Fibroblast of villous mesenchyme (primary cell): ENCODE results near the gene HDAC3. TPM values are rescaled to one million over a fixed set of nuclear protein-coding genes. Genes with fewer than 3 reads are reported as not detected.

Experiments used
- DNase-seq: peaks from one replicate; pipeline ENCODE4 v3.0.0-alpha.2; 2010; ENCODE audit warnings: low read depth
- H3K4me3 ChIP-seq: 2 replicates; pipeline ENCODE4 v1.5.1; 2011; ENCODE audit warnings: low read depth, mild to moderate bottlenecking, low read length
- small RNA-seq: library from RNA; depleted of rRNA; stranded (forward); fragments of <200 nt; gene quantifications from one replicate; pipeline ENCODE3, GENCODE V24; 2012
- total RNA-seq: library from RNA; depleted of rRNA; stranded (reverse); fragments of >200 nt; gene quantifications from 2 replicates; pipeline ENCODE4 v1.2.3, GENCODE V29; 2012
- TF ChIP-seq, protein P1 (sequence below): IDR thresholded peaks from 2 replicates; pipeline ENCODE4 v1.5.1; 2012; ENCODE audit warnings: low read depth, mild to moderate bottlenecking, low read length; ENCODE audit not compliant: insufficient read depth

HDAC3 gene
- total RNA-seq, 1 donor: 53.5 TPM

DNA sequence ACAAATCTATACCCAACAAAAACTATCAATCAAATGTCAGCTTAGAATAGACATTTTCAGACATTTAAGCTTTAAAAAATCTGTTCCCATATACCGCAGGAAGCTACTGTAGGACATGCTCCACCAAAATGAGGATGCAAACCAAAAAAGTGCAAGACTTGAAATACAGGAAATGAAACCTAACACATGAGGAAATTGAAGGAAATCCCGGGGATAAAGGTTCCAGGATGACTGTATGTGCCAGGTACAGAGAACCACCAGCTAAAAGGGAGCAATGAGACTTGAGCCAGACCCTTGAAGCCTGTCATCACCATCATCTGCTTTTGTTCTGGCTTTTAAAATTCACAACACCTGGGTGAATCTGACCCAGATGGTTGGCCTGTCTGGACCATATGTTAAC lies 39.3 kb downstream of the HDAC3 start:
- H3K4me3 ChIP-seq: no peak overlapping the region
- TF ChIP-seq, protein P1, sequence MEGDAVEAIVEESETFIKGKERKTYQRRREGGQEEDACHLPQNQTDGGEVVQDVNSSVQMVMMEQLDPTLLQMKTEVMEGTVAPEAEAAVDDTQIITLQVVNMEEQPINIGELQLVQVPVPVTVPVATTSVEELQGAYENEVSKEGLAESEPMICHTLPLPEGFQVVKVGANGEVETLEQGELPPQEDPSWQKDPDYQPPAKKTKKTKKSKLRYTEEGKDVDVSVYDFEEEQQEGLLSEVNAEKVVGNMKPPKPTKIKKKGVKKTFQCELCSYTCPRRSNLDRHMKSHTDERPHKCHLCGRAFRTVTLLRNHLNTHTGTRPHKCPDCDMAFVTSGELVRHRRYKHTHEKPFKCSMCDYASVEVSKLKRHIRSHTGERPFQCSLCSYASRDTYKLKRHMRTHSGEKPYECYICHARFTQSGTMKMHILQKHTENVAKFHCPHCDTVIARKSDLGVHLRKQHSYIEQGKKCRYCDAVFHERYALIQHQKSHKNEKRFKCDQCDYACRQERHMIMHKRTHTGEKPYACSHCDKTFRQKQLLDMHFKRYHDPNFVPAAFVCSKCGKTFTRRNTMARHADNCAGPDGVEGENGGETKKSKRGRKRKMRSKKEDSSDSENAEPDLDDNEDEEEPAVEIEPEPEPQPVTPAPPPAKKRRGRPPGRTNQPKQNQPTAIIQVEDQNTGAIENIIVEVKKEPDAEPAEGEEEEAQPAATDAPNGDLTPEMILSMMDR: no peak
- DNase-seq: no peak

DNA sequence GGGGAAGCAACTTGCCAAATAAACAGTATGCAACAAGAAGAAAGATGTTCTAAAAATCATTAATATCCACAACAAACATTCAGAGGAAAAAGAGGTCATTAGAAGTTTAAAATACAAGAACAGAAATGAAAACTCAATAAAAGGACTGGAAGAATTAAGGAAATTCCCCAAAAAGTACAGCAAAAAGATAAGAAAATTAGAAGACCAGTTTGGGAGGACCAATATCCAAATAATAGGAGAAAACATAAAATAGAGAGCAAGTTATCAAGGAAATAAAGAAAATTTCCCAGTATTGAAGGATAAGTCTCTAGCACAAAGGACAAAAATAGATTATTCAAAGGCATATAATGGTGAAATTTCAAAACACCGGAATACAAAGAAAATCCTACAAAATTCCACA lies 39.8 kb downstream of the HDAC3 start:
- DNase-seq: no peak
- TF ChIP-seq, protein P1: no peak
- no peak overlapping the region for H3K4me3 ChIP-seq

DNA sequence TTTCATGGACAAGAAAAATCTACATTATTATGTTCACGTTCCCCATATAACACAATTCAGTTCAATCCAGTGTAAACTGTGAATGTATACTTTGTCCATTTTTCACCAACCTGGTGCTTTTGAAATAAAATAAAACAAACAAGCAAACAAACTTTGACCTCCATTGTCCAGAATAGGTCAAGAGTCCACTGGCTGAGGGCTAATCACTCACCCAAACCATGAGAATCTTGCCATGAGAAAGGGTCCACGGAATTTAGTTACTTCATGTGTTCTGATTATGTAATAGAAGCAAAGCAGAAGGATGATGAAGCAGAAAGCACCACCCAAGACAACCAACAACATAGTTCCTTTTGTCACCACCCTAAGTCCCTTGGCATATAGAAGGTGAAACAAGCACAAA lies 46.5 kb downstream of the HDAC3 start:
- TF ChIP-seq, protein P1: no peak
- H3K4me3 ChIP-seq: no peak overlapping the region
- no peak for DNase-seq

DNA sequence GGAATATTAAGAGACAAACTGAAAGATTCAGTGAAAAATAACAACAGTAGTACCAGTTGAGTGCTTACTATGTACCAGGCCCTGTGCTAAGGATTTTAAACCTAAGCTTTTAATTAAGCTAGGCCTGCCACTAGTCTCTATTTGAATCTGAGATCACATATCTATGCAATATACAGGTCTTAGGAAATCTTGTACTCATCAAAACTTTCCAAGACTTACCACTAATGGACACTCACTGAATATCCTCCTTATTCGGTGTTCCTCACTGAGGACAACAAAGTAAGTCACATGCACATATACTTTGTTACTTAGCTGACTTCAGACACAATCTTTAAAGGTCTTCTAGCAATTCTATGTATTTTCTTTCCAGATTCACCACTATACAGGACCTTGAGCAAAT lies 50.4 kb downstream of the HDAC3 start:
- no peak for DNase-seq
- H3K4me3 ChIP-seq: no peak overlapping the region
- TF ChIP-seq, protein P1: no peak

DNA sequence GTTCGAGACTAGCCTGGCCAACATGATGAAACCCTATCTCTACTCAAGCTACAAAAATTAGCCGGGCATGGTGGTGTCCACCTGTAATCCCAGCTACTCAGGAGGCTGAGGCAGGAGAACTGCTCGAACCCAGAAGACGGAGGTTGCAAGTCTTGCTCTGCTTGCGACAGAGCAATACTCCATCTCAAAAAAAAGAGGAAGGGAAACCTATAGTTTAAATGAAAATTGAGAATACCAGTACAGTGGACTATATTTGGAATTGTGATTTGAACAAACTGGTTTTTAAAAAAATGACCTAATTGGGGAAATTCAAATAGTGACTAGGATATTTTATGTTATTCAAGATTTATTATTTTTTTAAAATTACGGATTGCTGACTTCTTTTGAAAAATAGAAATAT lies 51.1 kb downstream of the HDAC3 start:
- TF ChIP-seq, protein P1: no peak
- H3K4me3 ChIP-seq: no peak overlapping the region
- no peak for DNase-seq

DNA sequence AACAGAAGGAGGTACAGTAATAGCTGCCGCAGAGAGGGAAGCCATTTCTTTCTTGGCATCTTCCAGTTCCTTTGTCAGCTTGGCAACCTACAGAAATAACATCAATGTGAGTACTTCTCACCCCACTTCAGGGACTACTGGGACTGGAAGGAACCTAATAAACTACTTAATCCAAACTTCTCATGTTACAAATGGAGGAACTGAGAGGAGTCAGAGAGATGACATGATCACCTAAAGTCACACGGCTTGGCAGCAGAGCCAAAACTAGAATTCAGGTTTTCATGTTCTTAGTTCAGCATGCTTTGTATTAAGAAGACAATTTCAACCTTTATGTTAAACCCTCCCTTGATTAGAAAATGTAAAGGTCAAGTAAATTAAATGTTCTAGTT lies 62.5 kb downstream of the HDAC3 start:
- H3K4me3 ChIP-seq: no peak overlapping the region
- TF ChIP-seq, protein P1: no peak
- DNase-seq: no peak

DNA sequence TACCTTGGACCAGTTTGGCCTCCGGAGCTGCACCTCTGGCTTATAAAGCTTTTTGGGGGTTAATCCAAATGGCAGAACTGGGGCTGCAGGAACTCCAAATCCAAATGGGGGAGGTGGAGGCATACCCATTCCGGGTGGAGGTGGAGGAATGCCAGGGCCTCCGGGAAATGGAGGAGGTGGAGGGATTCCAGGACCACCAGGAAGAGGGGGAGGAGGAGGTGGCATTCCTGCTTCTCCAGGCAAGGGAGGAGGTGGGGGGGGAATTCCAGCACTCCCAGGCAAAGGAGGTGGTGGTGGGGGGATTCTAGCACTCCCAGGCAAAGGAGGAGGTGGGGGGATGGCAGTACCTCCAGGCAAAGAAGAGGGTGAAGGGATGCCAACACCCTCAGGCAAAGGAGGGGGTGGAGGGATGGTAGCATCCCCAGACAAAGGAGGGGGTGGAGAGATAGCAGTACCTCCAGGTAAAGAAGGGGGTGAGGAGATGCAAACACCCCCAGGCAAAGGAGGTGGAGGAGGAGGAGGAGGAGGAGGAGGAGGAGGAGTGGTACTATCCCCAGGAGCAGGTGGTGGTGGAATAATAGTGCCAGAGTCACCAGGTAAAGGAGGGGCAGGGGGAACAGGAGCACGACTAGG lies 63.0 kb downstream of the HDAC3 start:
- no peak overlapping the region for H3K4me3 ChIP-seq
- TF ChIP-seq, protein P1: no peak

More for the DNA sequence above, 63.0 kb downstream of the HDAC3 start:
- no peak for DNase-seq

Small RNAs within 50 kb of the gene (small RNA-seq; reads per million reads assigned to genes)
- not detected for gene RPS27AP10

Other genes with a start within 250 kb of the HDAC3 start
- gene PCDHGB4, start 249.2 kb downstream of the HDAC3 start, total RNA-seq: 11.0 and 13.4 TPM in 2 replicates
- 3.0 and 3.2 TPM in 2 replicates for gene PCDHGA8, start 244.2 kb downstream of the HDAC3 start, total RNA-seq
- gene PCDHGB5, start 238.9 kb downstream of the HDAC3 start, total RNA-seq: 23.2 and 25.0 TPM in 2 replicates
- gene PCDHGA9, start 234.1 kb downstream of the HDAC3 start, total RNA-seq: 4.7 and 5.2 TPM in 2 replicates
- 4.2 and 4.3 TPM in 2 replicates for gene PCDHGB6, start 228.8 kb downstream of the HDAC3 start, total RNA-seq
- gene PCDHGA10, start 223.9 kb downstream of the HDAC3 start, total RNA-seq: 11.7 and 12.2 TPM in 2 replicates
- 11.2 and 12.6 TPM in 2 replicates for gene PCDHGB7, start 219.2 kb downstream of the HDAC3 start, total RNA-seq
- 11.0 and 15.5 TPM in 2 replicates for gene PCDHGA11, start 215.8 kb downstream of the HDAC3 start, total RNA-seq
- gene PCDHGA12, start 206.3 kb downstream of the HDAC3 start, total RNA-seq: 15.5 and 18.7 TPM in 2 replicates
- 35.4 and 36.3 TPM in 2 replicates for gene PCDHGC3, start 160.9 kb downstream of the HDAC3 start, total RNA-seq
- gene PCDHGC4, start 151.8 kb downstream of the HDAC3 start, total RNA-seq: 2.6 and 2.9 TPM in 2 replicates
- gene PCDHGC5, start 147.8 kb downstream of the HDAC3 start, total RNA-seq: 2.6 TPM in 2 replicates
- 22.9 and 26.8 TPM in 2 replicates for gene DIAPH1, start 17.8 kb downstream of the HDAC3 start, total RNA-seq
- gene RELL2, start 148 bp upstream of the HDAC3 start, total RNA-seq: 4.7 and 8.4 TPM in 2 replicates
- 24.2 and 25.8 TPM in 2 replicates for gene FCHSD1, start 14.6 kb upstream of the HDAC3 start, total RNA-seq
- 5.6 and 7.7 TPM in 2 replicates for gene ARAP3, start 45.4 kb upstream of the HDAC3 start, total RNA-seq
- gene PCDH1, start 241.6 kb upstream of the HDAC3 start, total RNA-seq: 0.43 and 3.5 TPM in 2 replicates